H1 (cell line): ENCODE measurements around the gene COX7B2. TPM values are rescaled to one million over a fixed set of nuclear protein-coding genes. Genes with fewer than 3 reads are reported as not detected.

Experiments used
- CTCF ChIA-PET: fragments of 300-600 bp; sonication (Branson Sonifier 250); formaldehyde crosslinking; loops from one replicate; lab custom pipeline; 2021; ENCODE audit not compliant: partially characterized antibody; lab: Charles Lee
- POLR2A ChIA-PET: fragments of 300-600 bp; sonication (Branson Sonifier 250); formaldehyde crosslinking; loops from one replicate; lab custom pipeline; 2021; ENCODE audit warnings: inconsistent platforms; ENCODE audit not compliant: partially characterized antibody; lab: Charles Lee
- DNase-seq, 2 experiments: peaks; one replicate each; pipeline versions ENCODE4 v3.0.0 to v3.0.0-alpha.2; 2010 to 2022; ENCODE audit warnings: low spot score in 2 of 2, low read depth in 1 of 2, mixed read lengths in 1 of 2
- FAIRE-seq: peaks from 2 replicates; lab custom pipeline; 2011; peaks lifted over from hg19 to GRCh38; lab: Jason Lieb, UNC
- H2AFZ ChIP-seq: 2 replicates; pipeline ENCODE4 v1.8.1; 2012; ENCODE audit warnings: low read length, inconsistent platforms
- H2AK5ac ChIP-seq: 2 replicates; pipeline ENCODE4 v1.6.1; 2013; ENCODE audit warnings: low read depth, low read length
- H2BK120ac ChIP-seq: replicated peaks from 2 replicates; pipeline ENCODE3; 2013; ENCODE audit warnings: low read depth, low read length, inconsistent platforms
- H2BK12ac ChIP-seq: 2 replicates; pipeline ENCODE4 v1.6.1; 2013; ENCODE audit warnings: low read depth, low read length
- H2BK15ac ChIP-seq: 2 replicates; pipeline ENCODE4 v1.6.1; 2013; ENCODE audit warnings: low read length
- H2BK20ac ChIP-seq: 2 replicates; pipeline ENCODE4 v1.6.1; 2013; ENCODE audit warnings: low read length
- H2BK5ac ChIP-seq: 2 replicates; pipeline ENCODE4 v1.6.1; 2013; ENCODE audit warnings: low read depth, low read length
- H3K14ac ChIP-seq: 2 replicates; pipeline ENCODE4 v1.6.1; 2013; ENCODE audit warnings: inconsistent platforms; ENCODE audit not compliant: insufficient read length
- H3K18ac ChIP-seq: 2 replicates; pipeline ENCODE4 v1.6.1; 2013; ENCODE audit warnings: low read length; ENCODE audit errors: extremely low read depth
- H3K23ac ChIP-seq: 2 replicates; pipeline ENCODE4 v1.6.1; 2013; ENCODE audit warnings: inconsistent platforms; ENCODE audit not compliant: insufficient read length
- H3K23me2 ChIP-seq: 2 replicates; pipeline ENCODE4 v1.6.1; 2013; ENCODE audit warnings: low read depth, low read length
- H3K27ac ChIP-seq: 2 replicates; pipeline ENCODE4 v1.6.1; 2011; ENCODE audit warnings: low read depth, low read length, inconsistent platforms
- H3K27me3 ChIP-seq, 4 experiments: replicated peaks in 1 of 4; 1 replicate in 1 of 4; 2 replicates in 3 of 4; pipeline versions ENCODE4 v1.6.1 to v1.8.1; 2011 to 2013; ENCODE audit warnings: low read length in 3 of 4, mild to moderate bottlenecking in 3 of 4, inconsistent platforms in 2 of 4, mixed read lengths in 2 of 4, moderate library complexity in 1 of 4; ENCODE audit not compliant: control insufficient read depth in 3 of 4, insufficient read depth in 3 of 4; ENCODE audit errors: extremely low read depth in 1 of 4
- H3K36me3 ChIP-seq, 4 experiments: 2 replicates each; pipeline versions ENCODE4 v1.6.1 to v1.8.1; 2011 to 2013; ENCODE audit warnings: mild to moderate bottlenecking in 4 of 4, low read length in 3 of 4, moderate library complexity in 2 of 4, control low read depth in 1 of 4, inconsistent platforms in 1 of 4; ENCODE audit not compliant: insufficient read depth in 4 of 4, control insufficient read depth in 2 of 4
- H3K4ac ChIP-seq: replicated peaks from 2 replicates; pipeline ENCODE3; 2013; ENCODE audit warnings: low read length, low read depth, mixed read lengths, inconsistent platforms; ENCODE audit not compliant: insufficient read length
- H3K4me1 ChIP-seq, 4 experiments: replicated peaks in 1 of 4; 1 replicate in 1 of 4; 2 replicates in 3 of 4; pipeline versions ENCODE4 v1.6.1 to v1.8.1; 2011 to 2013; ENCODE audit warnings: low read length in 3 of 4, inconsistent platforms in 2 of 4, mixed read lengths in 1 of 4; ENCODE audit not compliant: insufficient read depth in 4 of 4, control insufficient read depth in 3 of 4
- H3K4me2 ChIP-seq, 2 experiments: 2 replicates each; pipeline versions ENCODE4 v1.6.1 to v1.8.1; 2011 to 2013; ENCODE audit warnings: low read depth in 2 of 2, low read length in 2 of 2, control low read depth in 1 of 2, inconsistent platforms in 1 of 2, mild to moderate bottlenecking in 1 of 2; ENCODE audit not compliant: insufficient read depth in 1 of 2
- H3K4me3 ChIP-seq, 4 experiments: fragments of 200-600, 300-600 bp in 1 of 4; sonication (generic), shearing (Covaris generic), sonication (Bioruptor Twin) in 1 of 4; 2 replicates each; pipeline versions ENCODE4 v1.5.1 to v1.8.1; 2011 to 2016; ENCODE audit warnings: low read length in 4 of 4, low read depth in 3 of 4, control low read depth in 2 of 4, inconsistent platforms in 2 of 4, mild to moderate bottlenecking in 2 of 4, mixed read lengths in 1 of 4, moderate library complexity in 1 of 4; ENCODE audit not compliant: insufficient read depth in 2 of 4; ENCODE audit errors: extremely low read depth in 1 of 4
- H3K56ac ChIP-seq: replicated peaks from 2 replicates; pipeline ENCODE3; 2013; ENCODE audit warnings: low read depth, mild to moderate bottlenecking, mixed read lengths, low read length, inconsistent platforms; ENCODE audit not compliant: insufficient read length
- H3K79me1 ChIP-seq: 2 replicates; pipeline ENCODE4 v1.6.1; 2013; ENCODE audit warnings: low read depth, low read length, control low read depth
- H3K79me2 ChIP-seq, 2 experiments: 2 replicates each; pipeline versions ENCODE4 v1.6.1 to v1.8.1; 2012 to 2013; ENCODE audit warnings: low read length in 2 of 2, mild to moderate bottlenecking in 2 of 2, inconsistent platforms in 1 of 2; ENCODE audit not compliant: insufficient read depth in 2 of 2, control insufficient read depth in 1 of 2
- H3K9ac ChIP-seq, 4 experiments: replicated peaks in 1 of 4; 1 replicate in 1 of 4; 2 replicates in 3 of 4; pipeline versions ENCODE4 v1.6.1 to v1.8.1; 2011 to 2013; ENCODE audit warnings: low read depth in 3 of 4, low read length in 3 of 4, control low read depth in 2 of 4, mild to moderate bottlenecking in 2 of 4, moderate library complexity in 2 of 4, inconsistent platforms in 1 of 4; ENCODE audit errors: extremely low read depth in 1 of 4
- H3K9me3 ChIP-seq, 2 experiments: 2 replicates each; pipeline versions ENCODE4 v1.6.1 to v1.8.1; 2012 to 2013; ENCODE audit warnings: mild to moderate bottlenecking in 2 of 2, moderate library complexity in 2 of 2, control low read depth in 1 of 2, inconsistent platforms in 1 of 2, low read depth in 1 of 2, low read length in 1 of 2, mixed read lengths in 1 of 2; ENCODE audit not compliant: insufficient read depth in 2 of 2
- H4K20me1 ChIP-seq, 2 experiments: replicated peaks in 1 of 2; 2 replicates each; pipeline versions ENCODE3 to v1.8.1; 2011 to 2013; ENCODE audit warnings: inconsistent platforms in 2 of 2, low read length in 2 of 2, mild to moderate bottlenecking in 1 of 2; ENCODE audit not compliant: insufficient read depth in 2 of 2, control insufficient read depth in 1 of 2
- H4K5ac ChIP-seq: 2 replicates; pipeline ENCODE4 v1.6.1; 2013; ENCODE audit warnings: low read length, low read depth, mixed read lengths, inconsistent platforms; ENCODE audit not compliant: insufficient read length
- H4K8ac ChIP-seq: 2 replicates; pipeline ENCODE4 v1.8.0; 2013; ENCODE audit warnings: mild to moderate bottlenecking, moderate library complexity, low read length, inconsistent platforms; ENCODE audit not compliant: insufficient read depth; ENCODE audit errors: extremely low read depth
- H4K91ac ChIP-seq: replicated peaks from 2 replicates; pipeline ENCODE3; 2013; ENCODE audit warnings: low read length, mixed read lengths, inconsistent platforms; ENCODE audit not compliant: insufficient read length
- GABPA ChIP-seq: IDR thresholded peaks from 2 replicates; pipeline ENCODE4 v1.6.1; 2011; ENCODE audit warnings: mild to moderate bottlenecking, low read length, moderate library complexity, borderline replicate concordance; ENCODE audit not compliant: insufficient read depth
- HDAC6 ChIP-seq: IDR thresholded peaks from one replicate; pipeline ENCODE4 v1.7.1; 2012; ENCODE audit warnings: low read depth, mild to moderate bottlenecking, inconsistent platforms, low read length, moderate library complexity
- RFX5 ChIP-seq: IDR thresholded peaks from 2 replicates; pipeline ENCODE4 v1.6.1; 2011; ENCODE audit warnings: low read depth, low read length, improper control_type of control experiment, borderline replicate concordance
- SAP30 ChIP-seq: fragments of 300-600 bp; sonication (generic); IDR thresholded peaks from 2 replicates; pipeline ENCODE4 v1.7.1; 2012; ENCODE audit warnings: low read length, moderate library complexity, mild to moderate bottlenecking, inconsistent platforms; ENCODE audit not compliant: insufficient read depth, insufficient replicate concordance
- SIX5 ChIP-seq: IDR thresholded peaks from 2 replicates; pipeline ENCODE4 v1.6.1; 2011; ENCODE audit warnings: mild to moderate bottlenecking, low read depth, low read length
- TAF7 ChIP-seq: optimal IDR thresholded peaks from 2 replicates; pipeline ENCODE3; 2011; ENCODE audit warnings: low read depth, mild to moderate bottlenecking, inconsistent platforms, low read length, moderate library complexity, borderline replicate concordance
- YY1 ChIP-seq: IDR thresholded peaks from 2 replicates; pipeline ENCODE4 v1.6.1; 2011; ENCODE audit warnings: low read depth, mild to moderate bottlenecking, low read length
- WGBS, 2 experiments: shearing (Covaris generic) in 1 of 2; methylation state at CpG; one replicate each; pipeline versions ENCODE4 v1.1.6 to v1.1.7; 2013 to 2015; ENCODE audit warnings: low lambda C conversion rate in 2 of 2, mixed read lengths in 2 of 2, inconsistent platforms in 1 of 2, low coverage in 1 of 2, missing lambda C conversion rate in 1 of 2; ENCODE audit not compliant: insufficient replicate concordance in 2 of 2, insufficient coverage in 1 of 2, insufficient read length in 1 of 2; ENCODE audit errors: extremely low coverage in 1 of 2, missing lambda C conversion rate in 1 of 2; 5-methylcytosine and 5-hydroxymethylcytosine counted together
- polyA plus RNA-seq, 7 experiments: library from polyadenylated mRNA; depleted of rRNA in 3 of 7; stranded (reverse) in 5 of 7; unstranded in 2 of 7; fragments of >200 nt in 5 of 7; fragments of 200-250 nt in 2 of 7; gene quantifications; 1 replicate in 5 of 7; 2 replicates in 1 of 7; 4 replicates in 1 of 7; pipeline versions ENCODE4 v1.2.1 to v1.2.3, GENCODE V29; 2011 to 2013; ENCODE audit warnings: missing spikeins in 2 of 7, mixed read lengths in 2 of 7
- total RNA-seq: library from RNA; stranded (reverse); fragmentation: NEBNext Ultra II Directional; extraction: Animal tissue kit (Norgen Biotek cat#: 25700); gene quantifications from 2 replicates; pipeline ENCODE4 v1.2.1, GENCODE V29; 2021
- TF ChIP-seq, protein P1 (sequence below): IDR thresholded peaks from 2 replicates; pipeline ENCODE4 v1.6.1; 2011; ENCODE audit warnings: low read depth, mild to moderate bottlenecking, low read length; ENCODE audit not compliant: insufficient read depth
- TF ChIP-seq, protein P2 (sequence below): IDR thresholded peaks from 2 replicates; pipeline ENCODE4 v1.6.1; 2012; ENCODE audit warnings: low read length, inconsistent platforms
- TF ChIP-seq, protein P3 (sequence below): IDR thresholded peaks from 2 replicates; pipeline ENCODE4 v1.6.1; 2011; ENCODE audit warnings: low read length, improper control_type of control experiment

The COX7B2 gene
- total and polyA plus RNA-seq, 2 of the 8 experiments (the other 6 are each of a cell fraction or from before 2014, with no cell fraction given) = not detected

DNA sequence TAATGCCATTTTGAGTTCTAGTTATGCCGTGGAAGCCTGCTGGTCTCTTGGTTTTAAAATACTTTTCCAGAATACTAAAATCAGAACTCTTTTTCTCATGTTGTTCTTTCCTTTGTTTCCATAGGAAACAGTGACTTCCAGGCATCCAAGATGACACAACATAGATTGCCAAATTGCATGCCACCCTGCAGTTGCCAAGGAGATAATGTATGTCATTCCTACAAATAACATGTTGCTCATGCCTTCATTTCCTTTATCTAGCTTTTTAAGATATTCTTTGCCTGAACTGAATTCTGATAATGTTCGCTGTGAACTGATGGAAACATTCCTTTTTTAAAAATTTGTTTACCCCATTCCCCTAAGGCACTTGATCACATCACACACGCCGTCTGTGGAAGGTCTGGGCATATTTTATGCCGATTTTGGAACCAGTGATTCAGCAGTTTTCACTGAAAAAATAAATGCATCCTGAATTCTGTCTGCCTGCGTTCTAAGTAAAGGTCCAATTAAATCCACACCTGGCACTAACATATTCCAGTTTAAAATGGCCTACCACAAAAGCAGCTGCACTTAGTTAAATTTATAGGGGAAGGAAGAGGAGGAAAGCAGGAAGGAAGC is 38.0 kb upstream of the COX7B2 start:
- DNase-seq = no peak
- Histone ChIP-seq H3K4me3 (no peak overlapping the region), H2AK5ac (no peak overlapping the region), H4K5ac (no peak overlapping the region), H2BK20ac (no peak overlapping the region), H3K56ac (no peak overlapping the region), H2BK5ac (no peak overlapping the region), H3K4me1 (no peaks in the 10 kb centered on the region), H3K14ac (no peak overlapping the region), H2BK12ac (no peak overlapping the region; the same call in 1 of the 2 replicates), H3K27me3 (no peaks in the 10 kb centered on the region), H2AFZ (no peak overlapping the region), H3K4ac (no peak overlapping the region), H2BK120ac (no peak overlapping the region), H3K23ac (no peak overlapping the region), H3K4me2 (no peak overlapping the region), H3K9me3 (no peaks in the 10 kb centered on the region), H3K18ac (no peak overlapping the region), H3K9ac (no peak overlapping the region), H3K79me2 (no peaks in the 10 kb centered on the region), H3K23me2 (no peaks in the 10 kb centered on the region), H3K79me1 (no peaks in the 10 kb centered on the region), H4K8ac (no peak overlapping the region), H4K91ac (no peak overlapping the region), H2BK15ac (no peak overlapping the region), H4K20me1 (no peaks in the 10 kb centered on the region), H3K27ac (no peak overlapping the region), H3K36me3 (no peaks in the 10 kb centered on the region)
- no peak for FAIRE-seq
- POLR2A ChIA-PET = no interaction called here
- CTCF ChIA-PET = no interaction called here
- 97% methylated on average over 6 of the region's 6 CpGs; no CpG with 5 or more reads in 1 of the 2 experiments for WGBS, 2 experiments
- TF ChIP-seq RFX5 (no peak), YY1 (no peak), SAP30 (no peak), HDAC6 (no peak), GABPA (no peak), TAF7 (no peak), SIX5 (no peak)
- TF ChIP-seq, protein P1, sequence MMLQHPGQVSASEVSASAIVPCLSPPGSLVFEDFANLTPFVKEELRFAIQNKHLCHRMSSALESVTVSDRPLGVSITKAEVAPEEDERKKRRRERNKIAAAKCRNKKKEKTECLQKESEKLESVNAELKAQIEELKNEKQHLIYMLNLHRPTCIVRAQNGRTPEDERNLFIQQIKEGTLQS = no peak
- TF ChIP-seq, protein P2, sequence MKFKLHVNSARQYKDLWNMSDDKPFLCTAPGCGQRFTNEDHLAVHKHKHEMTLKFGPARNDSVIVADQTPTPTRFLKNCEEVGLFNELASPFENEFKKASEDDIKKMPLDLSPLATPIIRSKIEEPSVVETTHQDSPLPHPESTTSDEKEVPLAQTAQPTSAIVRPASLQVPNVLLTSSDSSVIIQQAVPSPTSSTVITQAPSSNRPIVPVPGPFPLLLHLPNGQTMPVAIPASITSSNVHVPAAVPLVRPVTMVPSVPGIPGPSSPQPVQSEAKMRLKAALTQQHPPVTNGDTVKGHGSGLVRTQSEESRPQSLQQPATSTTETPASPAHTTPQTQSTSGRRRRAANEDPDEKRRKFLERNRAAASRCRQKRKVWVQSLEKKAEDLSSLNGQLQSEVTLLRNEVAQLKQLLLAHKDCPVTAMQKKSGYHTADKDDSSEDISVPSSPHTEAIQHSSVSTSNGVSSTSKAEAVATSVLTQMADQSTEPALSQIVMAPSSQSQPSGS = no peak
- TF ChIP-seq, protein P3, sequence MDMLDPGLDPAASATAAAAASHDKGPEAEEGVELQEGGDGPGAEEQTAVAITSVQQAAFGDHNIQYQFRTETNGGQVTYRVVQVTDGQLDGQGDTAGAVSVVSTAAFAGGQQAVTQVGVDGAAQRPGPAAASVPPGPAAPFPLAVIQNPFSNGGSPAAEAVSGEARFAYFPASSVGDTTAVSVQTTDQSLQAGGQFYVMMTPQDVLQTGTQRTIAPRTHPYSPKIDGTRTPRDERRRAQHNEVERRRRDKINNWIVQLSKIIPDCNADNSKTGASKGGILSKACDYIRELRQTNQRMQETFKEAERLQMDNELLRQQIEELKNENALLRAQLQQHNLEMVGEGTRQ = no peak
